GM12878 (cell line): ENCODE results near the gene DGLUCY. TPM values are rescaled to one million over a fixed set of nuclear protein-coding genes. Genes with fewer than 3 reads are reported as not detected.

Experiments used
- KLF5 ChIP-seq: fragments of 450-650 bp; IDR thresholded peaks from 2 replicates; pipeline ENCODE4 v1.6.1; 2014; ENCODE audit warnings: mild to moderate bottlenecking; ENCODE audit not compliant: partially characterized antibody
- NFIC ChIP-seq: IDR thresholded peaks from 2 replicates; pipeline ENCODE4 v1.6.1; 2012; ENCODE audit warnings: low read depth, mild to moderate bottlenecking, inconsistent platforms, low read length, moderate library complexity
- NR2F1 ChIP-seq: fragments of 450-650 bp; conservative IDR thresholded peaks from 2 replicates; pipeline ENCODE4 v1.6.1; 2017; ENCODE audit warnings: mild to moderate bottlenecking
- POLR2A ChIP-seq: IDR thresholded peaks from 2 replicates; pipeline ENCODE4 v1.6.1; 2011; ENCODE audit warnings: low read depth, mild to moderate bottlenecking, low read length
- SMAD1 ChIP-seq: fragments of 450-650 bp; IDR thresholded peaks from 2 replicates; pipeline ENCODE4 v1.6.1; 2018; ENCODE audit warnings: mild to moderate bottlenecking, low read depth; ENCODE audit not compliant: partially characterized antibody
- SPI1 ChIP-seq: IDR thresholded peaks from 2 replicates; pipeline ENCODE4 v1.6.1; 2011; ENCODE audit warnings: low read depth, mild to moderate bottlenecking, low read length, moderate library complexity, borderline replicate concordance; ENCODE audit not compliant: insufficient read depth
- SUZ12 ChIP-seq: fragments of 200-600 bp; sonication (generic); IDR thresholded peaks from one replicate; pipeline ENCODE4 v1.6.1; 2018; ENCODE audit warnings: antibody characterized with exemption, mild to moderate bottlenecking; ENCODE audit not compliant: unreplicated experiment
- TCF12 ChIP-seq: IDR thresholded peaks from 2 replicates; pipeline ENCODE4 v1.6.1; 2011; ENCODE audit warnings: low read depth, mild to moderate bottlenecking, low read length
- WRNIP1 ChIP-seq: IDR thresholded peaks from 2 replicates; pipeline ENCODE4 v1.6.1; 2011; ENCODE audit warnings: low read depth, low read length, improper control_type of control experiment, borderline replicate concordance
- ZBED1 ChIP-seq: IDR thresholded peaks from 2 replicates; pipeline ENCODE4 v1.6.1; 2016; ENCODE audit warnings: borderline replicate concordance
- ZBTB11 ChIP-seq: fragments of 450-650 bp; formaldehyde crosslinking; IDR thresholded peaks from 2 replicates; pipeline ENCODE4 v1.5.0; 2022; ENCODE audit warnings: mild to moderate bottlenecking, missing genetic modification characterization
- ZSCAN29 ChIP-seq: fragments of 450-650 bp; IDR thresholded peaks from 2 replicates; pipeline ENCODE4 v1.6.1; 2017; ENCODE audit warnings: mild to moderate bottlenecking, moderate library complexity
- polyA plus RNA-seq, 11 experiments: library from polyadenylated mRNA; depleted of rRNA in 4 of 11; unstranded in 6 of 11; stranded (reverse) in 5 of 11; fragments of >200 nt; fragmentation: Nextera tagmentation in 4 of 11; fragmentation: Illumina TruSeq in 1 of 11; extraction: Ambion mirVana in 4 of 11; extraction: Trizol in 1 of 11; gene quantifications; 1 replicate in 1 of 11; 2 replicates in 10 of 11; pipeline versions ENCODE4 v1.2.1 to v1.2.3, GENCODE V29; 2011 to 2016; ENCODE audit warnings: inconsistent platforms in 2 of 11, missing spikeins in 2 of 11, low read depth in 1 of 11
- total RNA-seq, 4 experiments: library from RNA; depleted of rRNA in 3 of 4; stranded (reverse); fragments of >200 nt in 3 of 4; fragmentation: Illumina TruSeq in 1 of 4; extraction: Trizol in 1 of 4; gene quantifications; 2 replicates each; pipeline versions ENCODE4 v1.2.1 to v1.2.3, GENCODE V29; 2013 to 2021
- TF ChIP-seq, protein P1 (sequence below), 3 experiments: IDR thresholded peaks in 2 of 3; conservative IDR thresholded peaks in 1 of 3; 2 replicates each; pipeline ENCODE4 v1.5.1; 2011; ENCODE audit warnings: low read depth in 3 of 3, low read length in 3 of 3, mild to moderate bottlenecking in 3 of 3, control low read depth in 2 of 3, moderate library complexity in 2 of 3, inconsistent platforms in 1 of 3, mixed read lengths in 1 of 3; ENCODE audit not compliant: control insufficient read depth in 2 of 3, insufficient read depth in 1 of 3; ENCODE audit errors: extremely low read depth in 1 of 3
- TF ChIP-seq, protein P2 (sequence below): fragments of 450-650 bp; IDR thresholded peaks from 2 replicates; pipeline ENCODE4 v1.6.1; 2017; ENCODE audit warnings: borderline replicate concordance
- TF ChIP-seq, protein P3 (sequence below): fragments of 450-650 bp; IDR thresholded peaks from 2 replicates; pipeline ENCODE4 v1.6.1; 2017; ENCODE audit warnings: mild to moderate bottlenecking, moderate library complexity
- TF ChIP-seq, protein P4 (sequence below): fragments of 450-650 bp; IDR thresholded peaks from 2 replicates; pipeline ENCODE4 v1.6.1; 2017; ENCODE audit warnings: mild to moderate bottlenecking, low read depth, inconsistent platforms; ENCODE audit not compliant: poor library complexity, severe bottlenecking

Gene DGLUCY
- total and polyA plus RNA-seq, 10 of the 15 experiments (the other 5 are each of a cell fraction or from before 2014, with no cell fraction given), result 15.0 to 70.3 (median 55.1) TPM

DNA sequence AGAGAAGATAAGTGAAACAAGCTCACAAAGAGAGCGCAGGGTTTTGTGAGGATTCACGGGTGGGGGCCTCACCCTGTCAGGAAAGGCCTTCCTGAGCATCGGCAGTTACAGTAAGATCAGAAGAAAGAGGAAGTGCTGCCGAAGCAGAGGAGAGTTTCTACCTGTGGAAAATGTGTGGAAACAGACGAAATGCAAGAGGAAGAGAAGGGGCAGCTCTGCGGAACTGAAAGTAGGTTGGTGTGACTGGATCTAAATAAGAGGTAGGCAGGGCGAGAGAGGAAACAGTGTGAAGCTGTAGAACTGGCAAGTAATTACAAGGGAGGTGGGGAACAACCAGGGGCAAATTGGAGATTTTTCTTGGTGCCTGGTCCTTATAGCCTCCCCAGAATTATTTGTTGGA lies 128.0 kb downstream of the DGLUCY start (continued):
- TF ChIP-seq, protein P1, sequence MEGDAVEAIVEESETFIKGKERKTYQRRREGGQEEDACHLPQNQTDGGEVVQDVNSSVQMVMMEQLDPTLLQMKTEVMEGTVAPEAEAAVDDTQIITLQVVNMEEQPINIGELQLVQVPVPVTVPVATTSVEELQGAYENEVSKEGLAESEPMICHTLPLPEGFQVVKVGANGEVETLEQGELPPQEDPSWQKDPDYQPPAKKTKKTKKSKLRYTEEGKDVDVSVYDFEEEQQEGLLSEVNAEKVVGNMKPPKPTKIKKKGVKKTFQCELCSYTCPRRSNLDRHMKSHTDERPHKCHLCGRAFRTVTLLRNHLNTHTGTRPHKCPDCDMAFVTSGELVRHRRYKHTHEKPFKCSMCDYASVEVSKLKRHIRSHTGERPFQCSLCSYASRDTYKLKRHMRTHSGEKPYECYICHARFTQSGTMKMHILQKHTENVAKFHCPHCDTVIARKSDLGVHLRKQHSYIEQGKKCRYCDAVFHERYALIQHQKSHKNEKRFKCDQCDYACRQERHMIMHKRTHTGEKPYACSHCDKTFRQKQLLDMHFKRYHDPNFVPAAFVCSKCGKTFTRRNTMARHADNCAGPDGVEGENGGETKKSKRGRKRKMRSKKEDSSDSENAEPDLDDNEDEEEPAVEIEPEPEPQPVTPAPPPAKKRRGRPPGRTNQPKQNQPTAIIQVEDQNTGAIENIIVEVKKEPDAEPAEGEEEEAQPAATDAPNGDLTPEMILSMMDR (IDR thresholded peaks at IDR 0.05 in 2 of 3, conservative IDR thresholded peaks at IDR 0.05 in 1 of 3; ENCODE audit: control insufficient read depth in 2 of 3, extremely low read depth in 1 of 3, insufficient read depth in 1 of 3, low read depth in 3 of 3, low read length in 3 of 3), result no peak
- TF ChIP-seq TCF12, result no peak
- TF ChIP-seq SMAD1, result no peak
- TF ChIP-seq, protein P2, sequence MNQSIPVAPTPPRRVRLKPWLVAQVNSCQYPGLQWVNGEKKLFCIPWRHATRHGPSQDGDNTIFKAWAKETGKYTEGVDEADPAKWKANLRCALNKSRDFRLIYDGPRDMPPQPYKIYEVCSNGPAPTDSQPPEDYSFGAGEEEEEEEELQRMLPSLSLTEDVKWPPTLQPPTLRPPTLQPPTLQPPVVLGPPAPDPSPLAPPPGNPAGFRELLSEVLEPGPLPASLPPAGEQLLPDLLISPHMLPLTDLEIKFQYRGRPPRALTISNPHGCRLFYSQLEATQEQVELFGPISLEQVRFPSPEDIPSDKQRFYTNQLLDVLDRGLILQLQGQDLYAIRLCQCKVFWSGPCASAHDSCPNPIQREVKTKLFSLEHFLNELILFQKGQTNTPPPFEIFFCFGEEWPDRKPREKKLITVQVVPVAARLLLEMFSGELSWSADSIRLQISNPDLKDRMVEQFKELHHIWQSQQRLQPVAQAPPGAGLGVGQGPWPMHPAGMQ, result no peak
- peak; percentile 97 for TF ChIP-seq SPI1
- no peak for TF ChIP-seq NR2F1
- no peak for TF ChIP-seq SUZ12
- no peak for TF ChIP-seq POLR2A
- TF ChIP-seq, protein P3, sequence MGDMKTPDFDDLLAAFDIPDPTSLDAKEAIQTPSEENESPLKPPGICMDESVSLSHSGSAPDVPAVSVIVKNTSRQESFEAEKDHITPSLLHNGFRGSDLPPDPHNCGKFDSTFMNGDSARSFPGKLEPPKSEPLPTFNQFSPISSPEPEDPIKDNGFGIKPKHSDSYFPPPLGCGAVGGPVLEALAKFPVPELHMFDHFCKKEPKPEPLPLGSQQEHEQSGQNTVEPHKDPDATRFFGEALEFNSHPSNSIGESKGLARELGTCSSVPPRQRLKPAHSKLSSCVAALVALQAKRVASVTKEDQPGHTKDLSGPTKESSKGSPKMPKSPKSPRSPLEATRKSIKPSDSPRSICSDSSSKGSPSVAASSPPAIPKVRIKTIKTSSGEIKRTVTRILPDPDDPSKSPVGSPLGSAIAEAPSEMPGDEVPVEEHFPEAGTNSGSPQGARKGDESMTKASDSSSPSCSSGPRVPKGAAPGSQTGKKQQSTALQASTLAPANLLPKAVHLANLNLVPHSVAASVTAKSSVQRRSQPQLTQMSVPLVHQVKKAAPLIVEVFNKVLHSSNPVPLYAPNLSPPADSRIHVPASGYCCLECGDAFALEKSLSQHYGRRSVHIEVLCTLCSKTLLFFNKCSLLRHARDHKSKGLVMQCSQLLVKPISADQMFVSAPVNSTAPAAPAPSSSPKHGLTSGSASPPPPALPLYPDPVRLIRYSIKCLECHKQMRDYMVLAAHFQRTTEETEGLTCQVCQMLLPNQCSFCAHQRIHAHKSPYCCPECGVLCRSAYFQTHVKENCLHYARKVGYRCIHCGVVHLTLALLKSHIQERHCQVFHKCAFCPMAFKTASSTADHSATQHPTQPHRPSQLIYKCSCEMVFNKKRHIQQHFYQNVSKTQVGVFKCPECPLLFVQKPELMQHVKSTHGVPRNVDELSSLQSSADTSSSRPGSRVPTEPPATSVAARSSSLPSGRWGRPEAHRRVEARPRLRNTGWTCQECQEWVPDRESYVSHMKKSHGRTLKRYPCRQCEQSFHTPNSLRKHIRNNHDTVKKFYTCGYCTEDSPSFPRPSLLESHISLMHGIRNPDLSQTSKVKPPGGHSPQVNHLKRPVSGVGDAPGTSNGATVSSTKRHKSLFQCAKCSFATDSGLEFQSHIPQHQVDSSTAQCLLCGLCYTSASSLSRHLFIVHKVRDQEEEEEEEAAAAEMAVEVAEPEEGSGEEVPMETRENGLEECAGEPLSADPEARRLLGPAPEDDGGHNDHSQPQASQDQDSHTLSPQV, result no peak
- no peak for TF ChIP-seq KLF5
- no peak for TF ChIP-seq ZBTB11
- TF ChIP-seq NFIC, result peak; percentile 79
- no peak for TF ChIP-seq ZSCAN29
- TF ChIP-seq ZBED1, result peak; percentile 37; the same call in 1 of the 2 replicates
- TF ChIP-seq WRNIP1, result no peak
- TF ChIP-seq, protein P4, sequence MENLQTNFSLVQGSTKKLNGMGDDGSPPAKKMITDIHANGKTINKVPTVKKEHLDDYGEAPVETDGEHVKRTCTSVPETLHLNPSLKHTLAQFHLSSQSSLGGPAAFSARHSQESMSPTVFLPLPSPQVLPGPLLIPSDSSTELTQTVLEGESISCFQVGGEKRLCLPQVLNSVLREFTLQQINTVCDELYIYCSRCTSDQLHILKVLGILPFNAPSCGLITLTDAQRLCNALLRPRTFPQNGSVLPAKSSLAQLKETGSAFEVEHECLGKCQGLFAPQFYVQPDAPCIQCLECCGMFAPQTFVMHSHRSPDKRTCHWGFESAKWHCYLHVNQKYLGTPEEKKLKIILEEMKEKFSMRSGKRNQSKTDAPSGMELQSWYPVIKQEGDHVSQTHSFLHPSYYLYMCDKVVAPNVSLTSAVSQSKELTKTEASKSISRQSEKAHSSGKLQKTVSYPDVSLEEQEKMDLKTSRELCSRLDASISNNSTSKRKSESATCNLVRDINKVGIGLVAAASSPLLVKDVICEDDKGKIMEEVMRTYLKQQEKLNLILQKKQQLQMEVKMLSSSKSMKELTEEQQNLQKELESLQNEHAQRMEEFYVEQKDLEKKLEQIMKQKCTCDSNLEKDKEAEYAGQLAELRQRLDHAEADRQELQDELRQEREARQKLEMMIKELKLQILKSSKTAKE, result peak; percentile 72
